ENCODE measurements around the gene CFAP300.

DNA sequence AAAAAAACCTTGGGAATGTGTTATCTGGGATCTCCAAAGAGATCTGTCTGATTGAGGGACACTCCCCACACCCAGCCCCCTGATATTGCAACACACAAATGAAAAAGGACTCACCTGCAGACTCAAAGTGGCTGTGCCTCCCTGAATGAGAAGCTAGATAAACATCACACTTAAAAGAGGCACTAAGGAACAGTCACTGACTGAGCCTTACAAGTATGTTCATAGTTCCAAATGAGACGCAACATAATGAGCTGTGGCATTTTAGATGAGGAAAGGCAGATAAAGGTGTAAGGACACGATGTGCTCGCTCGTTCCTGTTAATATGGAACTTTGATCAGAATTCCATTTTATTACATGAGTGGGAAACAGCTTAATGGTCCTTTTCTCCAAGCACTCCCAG, 21.0 kb upstream of the CFAP300 start:
- TF ChIP-seq CTCF (IDR thresholded peaks at IDR 0.05; ENCODE audit: low read length) = no peak
- TF ChIP-seq EZH2 (IDR thresholded peaks at IDR 0.05; ENCODE audit: borderline replicate concordance, low read length) = no peak
